Gastroesophageal sphincter (tissue), 4 donors: Measurements from ENCODE around the gene PRDM16. TPM values are rescaled to one million over a fixed set of nuclear protein-coding genes. Genes with fewer than 3 reads are reported as not detected.

Experiments
- ATAC-seq: fragments of 150-250 bp; one replicate; pipeline ENCODE4 v1.9.1; 2016; ENCODE audit warnings: mild to moderate bottlenecking, moderate library complexity
- H3K27ac ChIP-seq, 4 donors: fragments of 200-600 bp; sonication (generic) in 3 of 4; 1 replicate in 3 of 4; 2 replicates in 1 of 4; pipeline ENCODE4 v1.5.1; 2016 to 2019
- H3K27me3 ChIP-seq: fragments of 200-600 bp; sonication (generic); one replicate; pipeline ENCODE4 v1.5.1; 2019
- H3K36me3 ChIP-seq, 2 donors: fragments of 200-600 bp; sonication (generic); one replicate each; pipeline ENCODE4 v1.5.1; 2019; ENCODE audit warnings: control low read depth in 1 of 2
- H3K4me1 ChIP-seq, 3 donors: fragments of 200-600 bp; sonication (generic); 1 replicate in 2 of 3; 2 replicates in 1 of 3; pipeline ENCODE4 v1.5.1; 2016 to 2019; ENCODE audit warnings: control low read depth in 2 of 3
- H3K4me3 ChIP-seq, 2 donors: fragments of 200-600 bp; sonication (generic); one replicate each; pipeline ENCODE4 v1.5.1; 2019; ENCODE audit warnings: mild to moderate bottlenecking in 1 of 2, moderate library complexity in 1 of 2
- H3K9me3 ChIP-seq, 3 donors: fragments of 200-600 bp; sonication (generic); one replicate each; pipeline ENCODE4 v1.5.1; 2017 to 2019; ENCODE audit warnings: control low read depth in 2 of 3
- EP300 ChIP-seq: sonication (generic); formaldehyde crosslinking; IDR thresholded peaks from one replicate; pipeline ENCODE4 v1.6.1; 2017; ENCODE audit warnings: antibody characterized with exemption, mild to moderate bottlenecking
- POLR2A ChIP-seq, 2 donors: fragments of 450-650 bp; IDR thresholded peaks; one replicate each; pipeline ENCODE4 v1.6.1; 2017; ENCODE audit warnings: antibody characterized with exemption in 2 of 2, mild to moderate bottlenecking in 2 of 2, moderate library complexity in 1 of 2
- POLR2AphosphoS5 ChIP-seq: sonication (generic); formaldehyde crosslinking; IDR thresholded peaks from one replicate; pipeline ENCODE4 v1.6.1; 2017; ENCODE audit warnings: antibody characterized with exemption
- WGBS, 2 donors: methylation state at CpG; one replicate each; pipeline ENCODE4 v1.1.5; 2018; ENCODE audit warnings: low coverage in 1 of 2; 5-methylcytosine and 5-hydroxymethylcytosine counted together
- total RNA-seq, 4 donors: library from RNA; depleted of rRNA; stranded (reverse); fragments of >200 nt; gene quantifications; one replicate each; pipeline ENCODE4 v1.1.0, GENCODE V29; 2016
- TF ChIP-seq, protein P1 (sequence below), 4 experiments: fragments of 200-600 bp in 2 of 4; fragments of 450-650 bp in 2 of 4; sonication (generic) in 1 of 4; IDR thresholded peaks; one replicate each; pipeline ENCODE4 v1.5.1; 2017 to 2019; ENCODE audit warnings: antibody characterized with exemption in 4 of 4, mild to moderate bottlenecking in 2 of 4, moderate library complexity in 2 of 4

Gene PRDM16
- total RNA-seq, 4 donors from 2014 or later = 1.1 to 3.4 (median 1.6) TPM

DNA sequence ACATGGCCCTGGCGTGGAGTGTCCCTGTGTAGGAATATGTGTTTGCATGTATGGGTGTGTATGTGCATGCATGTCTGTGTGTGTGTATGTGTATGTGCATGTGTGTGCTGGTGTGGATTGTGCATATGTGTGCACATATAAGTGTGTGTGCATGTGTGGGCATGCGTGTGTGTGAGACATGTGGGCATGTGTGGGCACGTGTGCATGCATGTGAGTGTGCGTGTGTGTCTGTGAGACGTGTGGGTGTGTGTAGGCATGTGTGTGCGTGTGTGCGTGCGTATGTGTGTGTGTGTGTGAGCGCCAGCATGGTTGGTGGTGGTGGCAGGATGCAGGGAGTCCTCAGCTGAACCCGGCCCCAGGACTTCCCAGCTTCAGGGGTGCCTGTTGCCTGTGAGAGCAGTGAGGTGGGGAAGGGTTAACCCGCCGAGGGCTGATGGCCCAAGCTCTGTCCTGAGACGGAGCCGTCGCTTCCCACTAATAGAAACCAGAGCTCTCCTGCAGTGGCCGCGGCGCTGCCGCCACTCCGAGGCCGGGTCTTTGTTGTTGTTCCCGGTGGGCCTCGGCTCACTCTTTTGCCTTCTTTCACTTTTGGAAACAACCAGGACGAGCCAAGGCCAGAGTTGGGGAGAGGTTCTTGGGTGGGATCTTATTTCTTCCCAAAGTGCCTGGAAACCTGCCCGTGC, 241.9 kb downstream of the PRDM16 start:
- WGBS, 2 donors = 80 to 92% methylated on average over 1 to 9 of the region's 25 CpGs
- H3K4me3 ChIP-seq = no peak overlapping the region
- no peak overlapping the region for H3K27ac ChIP-seq

DNA sequence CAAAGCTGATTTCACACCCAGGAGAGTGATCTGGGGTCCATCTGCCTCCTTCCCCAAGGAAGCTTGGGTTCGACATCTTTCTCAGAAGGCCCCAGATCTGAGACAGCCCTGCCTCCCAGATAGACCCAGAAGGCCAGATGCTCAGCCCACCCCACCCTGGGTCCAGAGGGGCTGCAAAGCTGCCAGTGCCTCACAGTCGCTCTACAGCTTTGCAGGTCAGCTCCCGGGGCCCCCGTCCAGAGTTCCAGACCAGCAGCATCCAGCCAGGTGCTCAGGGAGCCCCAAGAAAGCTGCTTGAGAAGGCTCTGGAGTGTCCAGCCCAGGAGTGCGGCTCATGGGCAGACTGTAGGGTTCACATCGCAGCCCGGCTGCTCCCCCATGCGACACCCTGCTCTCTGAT, 242.7 kb downstream of the PRDM16 start:
- Histone ChIP-seq H3K4me3 (no peak overlapping the region), H3K36me3 (no peaks in the 10 kb centered on the region), H3K27ac (peak overlapping the region in 3 of 4 donors; percentile 91 to 96 (median 92)), H3K4me1 (peaks cover 6 to 44% (median 24%) of the 10 kb centered on the region in 3 donors), H3K9me3 (no peaks in the 10 kb centered on the region), H3K27me3 (peaks cover 9% of the 10 kb centered on the region)
- ATAC-seq = no peak
- WGBS, 2 donors = no CpG with 5 or more reads among the region's 8 CpGs
- TF ChIP-seq EP300 = no peak
- no peak for TF ChIP-seq POLR2AphosphoS5
- no peak for TF ChIP-seq POLR2A (IDR thresholded peaks at IDR 0.05)
- TF ChIP-seq, protein P1, sequence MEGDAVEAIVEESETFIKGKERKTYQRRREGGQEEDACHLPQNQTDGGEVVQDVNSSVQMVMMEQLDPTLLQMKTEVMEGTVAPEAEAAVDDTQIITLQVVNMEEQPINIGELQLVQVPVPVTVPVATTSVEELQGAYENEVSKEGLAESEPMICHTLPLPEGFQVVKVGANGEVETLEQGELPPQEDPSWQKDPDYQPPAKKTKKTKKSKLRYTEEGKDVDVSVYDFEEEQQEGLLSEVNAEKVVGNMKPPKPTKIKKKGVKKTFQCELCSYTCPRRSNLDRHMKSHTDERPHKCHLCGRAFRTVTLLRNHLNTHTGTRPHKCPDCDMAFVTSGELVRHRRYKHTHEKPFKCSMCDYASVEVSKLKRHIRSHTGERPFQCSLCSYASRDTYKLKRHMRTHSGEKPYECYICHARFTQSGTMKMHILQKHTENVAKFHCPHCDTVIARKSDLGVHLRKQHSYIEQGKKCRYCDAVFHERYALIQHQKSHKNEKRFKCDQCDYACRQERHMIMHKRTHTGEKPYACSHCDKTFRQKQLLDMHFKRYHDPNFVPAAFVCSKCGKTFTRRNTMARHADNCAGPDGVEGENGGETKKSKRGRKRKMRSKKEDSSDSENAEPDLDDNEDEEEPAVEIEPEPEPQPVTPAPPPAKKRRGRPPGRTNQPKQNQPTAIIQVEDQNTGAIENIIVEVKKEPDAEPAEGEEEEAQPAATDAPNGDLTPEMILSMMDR (IDR thresholded peaks at IDR 0.05) = no peak

More for the DNA sequence above, 241.9 kb downstream of the PRDM16 start:
- no peak for ATAC-seq
- Histone ChIP-seq H3K9me3 (no peaks in the 10 kb centered on the region), H3K27me3 (peaks cover 9% of the 10 kb centered on the region), H3K36me3 (no peaks in the 10 kb centered on the region), H3K4me1 (peaks cover 6 to 42% (median 24%) of the 10 kb centered on the region in 3 donors)
- TF ChIP-seq POLR2A (IDR thresholded peaks at IDR 0.05) = no peak
- no peak for TF ChIP-seq POLR2AphosphoS5
- TF ChIP-seq, protein P1 (IDR thresholded peaks at IDR 0.05) = no peak
- no peak for TF ChIP-seq EP300

DNA sequence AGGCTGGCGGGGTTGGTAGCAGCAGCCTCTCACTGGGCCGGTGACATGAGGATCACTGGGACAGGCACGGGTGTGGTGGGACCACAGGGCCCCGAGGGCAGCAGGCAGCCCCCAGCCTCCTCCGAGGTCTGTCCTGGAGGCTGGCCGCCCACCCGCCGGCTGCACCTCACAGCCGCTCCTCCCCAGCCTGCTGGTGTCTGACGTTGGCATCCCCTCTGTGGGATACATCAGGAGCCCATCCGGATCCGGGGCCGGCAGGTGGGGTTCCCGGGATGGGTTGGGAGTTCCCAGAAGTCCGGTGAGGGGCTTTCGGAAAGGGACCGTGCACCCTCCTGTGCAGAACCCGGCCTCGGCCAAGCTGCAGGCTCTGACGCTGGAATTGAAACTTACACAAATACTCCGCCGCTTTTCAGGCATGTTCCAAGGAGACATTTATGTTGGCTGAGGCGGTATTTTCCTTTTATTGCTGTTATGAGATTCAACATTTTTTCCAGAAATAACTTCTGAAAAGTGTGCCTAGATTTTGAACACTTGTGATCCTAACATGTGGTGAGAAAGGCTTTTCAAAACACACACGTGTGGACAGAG, 243.4 kb downstream of the PRDM16 start:
- no peaks in the 10 kb centered on the region for H3K36me3 ChIP-seq
- ATAC-seq = no peak
- no peaks in the 10 kb centered on the region for H3K9me3 ChIP-seq
- H3K27ac ChIP-seq = peak overlapping the region; percentile 52 to 96 (median 92)
- TF ChIP-seq POLR2AphosphoS5 (no peak), EP300 (no peak), POLR2A (IDR thresholded peaks at IDR 0.05) (no peak)
- TF ChIP-seq, protein P1 (IDR thresholded peaks at IDR 0.05) = no peak
- H3K27me3 ChIP-seq = peaks cover 9% of the 10 kb centered on the region
- peaks cover 6 to 44% (median 24%) of the 10 kb centered on the region in 3 donors for H3K4me1 ChIP-seq
- WGBS, 2 donors = 44 to 100% methylated on average over 1 to 7 of the region's 24 CpGs
- H3K4me3 ChIP-seq = no peak overlapping the region

DNA sequence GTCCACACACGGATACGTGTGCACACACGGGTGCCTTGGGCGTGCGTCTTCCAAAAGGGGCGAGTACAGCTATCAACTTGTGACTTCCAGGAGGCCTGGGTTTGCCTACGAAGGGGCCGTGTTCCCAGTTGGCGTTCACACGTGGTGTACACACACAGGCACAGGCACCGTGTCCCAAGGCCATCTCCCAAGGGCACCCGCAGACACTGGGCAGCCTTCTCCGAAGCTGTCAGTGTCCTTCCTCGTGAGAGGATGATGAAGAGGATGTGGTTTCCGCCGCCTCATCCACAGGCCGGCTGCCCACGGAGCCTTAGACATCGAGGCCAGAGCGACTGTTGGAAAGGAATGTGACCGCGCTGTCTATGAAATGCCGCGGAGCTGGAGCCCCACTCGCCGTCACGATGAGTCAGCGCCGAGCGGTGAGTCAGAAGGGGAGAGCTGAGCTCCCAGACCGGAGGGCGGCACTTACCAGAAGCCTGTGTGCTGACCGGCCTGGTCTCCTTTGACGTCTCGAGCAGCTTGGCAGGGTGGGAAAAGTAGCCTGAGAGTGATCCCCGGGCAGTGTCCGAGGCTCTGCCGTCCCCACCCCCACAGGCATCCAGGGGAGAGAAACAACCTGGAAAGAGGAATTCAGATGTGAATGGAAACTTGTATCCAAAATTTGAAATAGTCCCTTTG, 244.0 kb downstream of the PRDM16 start:
- H3K4me3 ChIP-seq = peak overlapping the region in 1 of 2 donors; percentile 3
- peaks cover 6 to 44% (median 24%) of the 10 kb centered on the region in 3 donors for H3K4me1 ChIP-seq
- ATAC-seq = peak; percentile 98
- H3K9me3 ChIP-seq = no peaks in the 10 kb centered on the region
- TF ChIP-seq POLR2A (IDR thresholded peaks at IDR 0.05) (peak in 1 of 2 donors; percentile 33), POLR2AphosphoS5 (peak; percentile 96), EP300 (no peak)
- WGBS, 2 donors = 36% methylated on average over 9 of the region's 38 CpGs; no CpG with 5 or more reads in 1 of the 2 donors
- no peaks in the 10 kb centered on the region for H3K36me3 ChIP-seq
- H3K27ac ChIP-seq = peak overlapping the region; percentile 88 to 96 (median 92)
- H3K27me3 ChIP-seq = peaks cover 8% of the 10 kb centered on the region

DNA sequence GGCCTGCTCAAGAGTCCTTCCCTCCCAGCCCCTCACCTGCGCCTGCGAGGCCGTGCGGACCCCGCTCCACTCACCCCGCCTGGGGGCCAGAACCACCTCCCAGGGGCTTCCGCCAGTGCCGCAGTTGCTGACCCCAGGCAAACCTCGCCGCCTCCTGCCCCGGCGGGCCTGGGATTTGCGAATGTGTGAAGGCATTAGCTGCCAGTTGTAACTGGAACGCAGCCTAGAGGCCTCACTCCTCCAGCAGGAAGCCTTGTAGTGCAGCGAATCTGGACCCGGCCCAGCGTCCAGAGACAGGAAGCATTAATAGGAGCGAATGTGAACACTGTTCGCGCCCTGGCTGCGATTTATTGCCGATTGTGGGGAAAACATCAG, 244.6 kb downstream of the PRDM16 start:
- peak; percentile 80 for ATAC-seq
- 12% methylated on average over 3 of the region's 22 CpGs; no CpG with 5 or more reads in 1 of the 2 donors for WGBS, 2 donors
- Histone ChIP-seq H3K4me1 (peaks cover 6 to 44% (median 24%) of the 10 kb centered on the region in 3 donors), H3K27ac (peak overlapping the region; percentile 88 to 96 (median 92)), H3K27me3 (peaks cover 3% of the 10 kb centered on the region), H3K36me3 (no peaks in the 10 kb centered on the region), H3K9me3 (no peaks in the 10 kb centered on the region), H3K4me3 (peak overlapping the region in 1 of 2 donors; percentile 3)
- TF ChIP-seq EP300 = no peak
- TF ChIP-seq POLR2A (IDR thresholded peaks at IDR 0.05) = no peak
- TF ChIP-seq, protein P1 (IDR thresholded peaks at IDR 0.05) = peak in 1 of 4 experiments; percentile 3
- peak; percentile 84 for TF ChIP-seq POLR2AphosphoS5
